ENCODE data around the gene KNDC1.
"Not testable (repeated sequence)": the region's sequence is repeated elsewhere in the genome, so short reads cannot be mapped to it uniquely, and the experiment has no call there.

KNDC1 gene

GRCh38 chr10:133126431-133127290, 33.4 kb upstream of the KNDC1 start:
- no peak for DNase-seq

GRCh38 chr10:133127291-133128125, 32.5 kb upstream of the KNDC1 start:
- no peak for DNase-seq

GRCh38 chr10:133128126-133129070, 31.6 kb upstream of the KNDC1 start:
- no peak for DNase-seq

GRCh38 chr10:133129071-133129858, 30.8 kb upstream of the KNDC1 start:
- DNase-seq: no peak

GRCh38 chr10:133129859-133130495, 30.0 kb upstream of the KNDC1 start:
- no peak for DNase-seq

- no peak for DNase-seq
These were observed 29.4 kb upstream of the KNDC1 start for GRCh38 chr10:133130602-133131001.

- no peak for DNase-seq
These were observed 29.0 kb upstream of the KNDC1 start for GRCh38 chr10:133131053-133131452.

- no peak for DNase-seq
These were observed 28.1 kb upstream of the KNDC1 start for GRCh38 chr10:133131734-133132472.

GRCh38 chr10:133132473-133133291, 27.3 kb upstream of the KNDC1 start:
- no peak for DNase-seq

- DNase-seq: no peak
These were observed 26.4 kb upstream of the KNDC1 start for GRCh38 chr10:133133471-133134231.

- no peak for DNase-seq
These were observed 25.5 kb upstream of the KNDC1 start for GRCh38 chr10:133134411-133135115.

- DNase-seq: no peak
These were observed 24.9 kb upstream of the KNDC1 start for GRCh38 chr10:133135116-133135465.

GRCh38 chr10:133137486-133138145, 22.4 kb upstream of the KNDC1 start:
- not testable (repeated sequence) for DNase-seq

- DNase-seq: peak; percentile 37
These were observed 20.4 kb upstream of the KNDC1 start for GRCh38 chr10:133139551-133140065.

GRCh38 chr10:133140417-133141143, 19.4 kb upstream of the KNDC1 start:
- DNase-seq: no peak

GRCh38 chr10:133141144-133141957, 18.7 kb upstream of the KNDC1 start:
- no peak for DNase-seq
